NCI-H524 (cell line): ENCODE results near the gene STAT1.

ENCODE experiments used
- DNase-seq, 2 experiments: peaks; one replicate each; lab custom pipeline; 2025; lab: John Stamatoyannopoulos, UW

Gene STAT1

GRCh38 chr2:191013932-191014652 is at the start of gene STAT1:
Gene STAT1 (minus strand): TSS chr2:191014171. CDS start chr2:191010003, 4,168 bp downstream.
- peak; percentile 77 to 88 for DNase-seq

GRCh38 chr2:191063584-191063983 is 49.6 kb upstream of the STAT1 start:
- no peak for DNase-seq

GRCh38 chr2:191061381-191061980 is 47.5 kb upstream of the STAT1 start:
- DNase-seq: no peak

GRCh38 chr2:191059308-191059707 is 45.3 kb upstream of the STAT1 start:
- no peak for DNase-seq

- DNase-seq: no peak
Observed at GRCh38 chr2:191056228-191056627, 42.3 kb upstream of the STAT1 start.

- no peak for DNase-seq
Observed at GRCh38 chr2:191053256-191053655, 39.3 kb upstream of the STAT1 start.

GRCh38 chr2:191051825-191052778 is 38.1 kb upstream of the STAT1 start:
- DNase-seq: peak; percentile 2 to 56

GRCh38 chr2:191051177-191051576 is 37.2 kb upstream of the STAT1 start:
- no peak for DNase-seq

- DNase-seq: no peak
Observed at GRCh38 chr2:191050640-191050987, 36.6 kb upstream of the STAT1 start.

GRCh38 chr2:191049728-191050639 is 36.0 kb upstream of the STAT1 start:
- peak in 1 of 2 experiments; percentile 42 for DNase-seq

GRCh38 chr2:191048073-191048472 is 34.1 kb upstream of the STAT1 start:
- DNase-seq: no peak

GRCh38 chr2:191045141-191045540 is 31.2 kb upstream of the STAT1 start:
- DNase-seq: no peak

GRCh38 chr2:191043438-191043837 is 29.5 kb upstream of the STAT1 start:
- no peak for DNase-seq

- no peak for DNase-seq
Observed at GRCh38 chr2:191041418-191042161, 27.6 kb upstream of the STAT1 start.

- no peak for DNase-seq
Observed at GRCh38 chr2:191039616-191040015, 25.6 kb upstream of the STAT1 start.

- DNase-seq: no peak
Observed at GRCh38 chr2:191038741-191039140, 24.8 kb upstream of the STAT1 start.

- no peak for DNase-seq
Observed at GRCh38 chr2:191038241-191038725, 24.3 kb upstream of the STAT1 start.

GRCh38 chr2:191037351-191037750 is 23.4 kb upstream of the STAT1 start:
- no peak for DNase-seq

- no peak for DNase-seq
Observed at GRCh38 chr2:191036363-191036762, 22.4 kb upstream of the STAT1 start.

- no peak for DNase-seq
Observed at GRCh38 chr2:191032588-191033429, 18.8 kb upstream of the STAT1 start.
